ENCODE measurements around the gene LINGO1. TPM values are rescaled to one million over a fixed set of nuclear protein-coding genes. Genes with fewer than 3 reads are reported as not detected.

LINGO1 gene
- total and polyA plus RNA-seq, 9 donors, result 0.36 to 4.5 (median 1.3) TPM

DNA sequence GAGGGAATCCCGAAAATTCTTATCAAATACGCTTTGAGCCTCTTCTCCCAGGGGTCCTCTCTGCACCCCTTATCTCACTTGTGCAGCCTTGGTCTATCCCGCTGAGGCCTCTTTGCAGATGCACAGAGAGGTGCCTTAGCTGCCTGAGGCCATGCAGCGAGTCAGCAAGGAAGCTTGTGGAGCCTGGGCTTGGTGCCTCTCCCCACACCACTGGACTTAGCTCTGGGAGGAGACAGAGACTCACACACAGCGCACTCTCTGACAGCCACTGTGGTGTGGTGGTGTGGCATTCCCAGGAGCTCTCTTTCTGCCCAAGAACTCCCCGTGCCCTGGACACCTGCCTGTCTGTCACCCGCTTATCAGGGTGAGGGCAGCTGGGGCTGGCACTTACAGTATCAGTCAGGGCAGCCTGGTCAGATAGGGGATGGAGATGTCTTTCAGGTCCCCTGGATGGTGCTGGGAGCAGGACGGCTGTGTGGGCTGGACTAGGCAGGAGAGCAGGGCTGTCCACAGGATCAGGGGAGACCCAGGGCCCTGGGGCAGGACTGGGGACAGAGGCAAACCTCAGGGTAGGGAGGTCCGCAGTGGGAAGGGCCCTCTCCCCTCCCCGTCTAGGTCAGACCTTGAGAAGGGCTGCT lies 10.2 kb upstream of the LINGO1 start:
- Histone ChIP-seq H3K9me3 (no peaks in the 10 kb centered on the region), H3K4me1 (ENCODE audit: insufficient read depth) (no peaks in the 10 kb centered on the region), H3K27me3 (no peaks in the 10 kb centered on the region), H3K4me3 (no peak overlapping the region), H3K36me3 (no peaks in the 10 kb centered on the region), H3K27ac (no peak overlapping the region)
- 61 to 82% (median 61%) methylated on average over 10 of the region's 10 CpGs for WGBS, 3 donors
- DNase-seq, result no peak
- TF ChIP-seq EP300 (IDR thresholded peaks at IDR 0.05) (no peak), POLR2A (IDR thresholded peaks at IDR 0.05) (no peak)
- TF ChIP-seq, protein P1, sequence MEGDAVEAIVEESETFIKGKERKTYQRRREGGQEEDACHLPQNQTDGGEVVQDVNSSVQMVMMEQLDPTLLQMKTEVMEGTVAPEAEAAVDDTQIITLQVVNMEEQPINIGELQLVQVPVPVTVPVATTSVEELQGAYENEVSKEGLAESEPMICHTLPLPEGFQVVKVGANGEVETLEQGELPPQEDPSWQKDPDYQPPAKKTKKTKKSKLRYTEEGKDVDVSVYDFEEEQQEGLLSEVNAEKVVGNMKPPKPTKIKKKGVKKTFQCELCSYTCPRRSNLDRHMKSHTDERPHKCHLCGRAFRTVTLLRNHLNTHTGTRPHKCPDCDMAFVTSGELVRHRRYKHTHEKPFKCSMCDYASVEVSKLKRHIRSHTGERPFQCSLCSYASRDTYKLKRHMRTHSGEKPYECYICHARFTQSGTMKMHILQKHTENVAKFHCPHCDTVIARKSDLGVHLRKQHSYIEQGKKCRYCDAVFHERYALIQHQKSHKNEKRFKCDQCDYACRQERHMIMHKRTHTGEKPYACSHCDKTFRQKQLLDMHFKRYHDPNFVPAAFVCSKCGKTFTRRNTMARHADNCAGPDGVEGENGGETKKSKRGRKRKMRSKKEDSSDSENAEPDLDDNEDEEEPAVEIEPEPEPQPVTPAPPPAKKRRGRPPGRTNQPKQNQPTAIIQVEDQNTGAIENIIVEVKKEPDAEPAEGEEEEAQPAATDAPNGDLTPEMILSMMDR (IDR thresholded peaks at IDR 0.05), result no peak
- intact Hi-C loops (cut with DNase I), result no loop called here

DNA sequence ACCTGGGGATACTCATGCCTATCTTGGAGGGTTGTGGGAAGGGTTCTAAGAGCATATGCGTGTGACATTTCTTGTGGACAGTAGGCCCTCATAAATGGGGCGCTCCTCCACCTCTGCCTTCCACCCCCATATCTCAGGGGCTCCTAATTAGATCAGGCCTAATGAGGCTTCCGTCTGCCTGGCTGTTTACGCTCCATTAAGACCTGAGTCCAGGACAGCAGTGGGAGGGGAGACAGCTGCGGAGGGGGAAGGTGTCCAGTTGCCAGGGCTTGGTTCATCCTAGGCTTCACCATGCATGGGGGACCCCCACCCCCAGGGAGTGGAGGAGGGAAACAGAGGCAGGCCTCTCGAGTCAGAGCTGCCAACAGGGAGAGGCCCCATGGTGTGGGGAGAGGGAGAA lies 9.3 kb upstream of the LINGO1 start:
- Histone ChIP-seq H3K27ac (no peak overlapping the region), H3K27me3 (no peaks in the 10 kb centered on the region), H3K9me3 (no peaks in the 10 kb centered on the region), H3K4me3 (no peak overlapping the region), H3K4me1 (ENCODE audit: insufficient read depth) (no peaks in the 10 kb centered on the region), H3K36me3 (no peaks in the 10 kb centered on the region)
- intact Hi-C loops (cut with DNase I), result no loop called here
- no peak for DNase-seq
- 43 to 71% (median 45%) methylated on average over 6 of the region's 6 CpGs for whole genome bisulfite sequencing, 3 donors
- TF ChIP-seq EP300 (IDR thresholded peaks at IDR 0.05), result no peak
- TF ChIP-seq, protein P1 (IDR thresholded peaks at IDR 0.05), result no peak
- TF ChIP-seq POLR2A (IDR thresholded peaks at IDR 0.05), result no peak

DNA sequence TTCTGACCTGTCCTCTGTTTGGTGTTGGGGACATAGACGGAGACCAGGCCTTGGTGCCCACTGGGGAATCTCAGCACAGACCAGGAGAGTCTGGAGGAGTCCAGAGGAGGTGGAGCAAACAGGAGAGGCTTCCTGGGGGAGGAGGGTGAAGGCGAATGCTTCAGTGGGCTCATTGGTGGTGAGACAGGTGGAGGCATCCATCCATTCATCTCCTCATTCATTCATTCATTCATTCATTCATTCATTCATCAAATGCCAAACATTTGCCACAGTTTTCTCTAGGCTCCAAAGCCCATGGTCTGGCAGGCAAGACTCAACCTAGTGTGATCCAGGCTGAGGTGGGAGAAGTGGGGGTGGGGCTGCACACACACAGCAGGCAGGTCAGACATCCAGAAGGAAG lies 7.9 kb upstream of the LINGO1 start:
- no peaks in the 10 kb centered on the region for H3K9me3 ChIP-seq
- TF ChIP-seq POLR2A (IDR thresholded peaks at IDR 0.05), result no peak
- TF ChIP-seq EP300 (IDR thresholded peaks at IDR 0.05), result no peak
- TF ChIP-seq, protein P1 (IDR thresholded peaks at IDR 0.05), result no peak
- H3K4me1 ChIP-seq (ENCODE audit: insufficient read depth), result no peaks in the 10 kb centered on the region
- intact Hi-C loops (cut with DNase I), result no loop called here
- no peaks in the 10 kb centered on the region for H3K27me3 ChIP-seq
- no peaks in the 10 kb centered on the region for H3K36me3 ChIP-seq
- WGBS, 3 donors, result 43 to 58% (median 49%) methylated on average over 2 of the region's 2 CpGs
- no peak overlapping the region for H3K4me3 ChIP-seq
- no peak overlapping the region for H3K27ac ChIP-seq
- DNase-seq, result no peak

DNA sequence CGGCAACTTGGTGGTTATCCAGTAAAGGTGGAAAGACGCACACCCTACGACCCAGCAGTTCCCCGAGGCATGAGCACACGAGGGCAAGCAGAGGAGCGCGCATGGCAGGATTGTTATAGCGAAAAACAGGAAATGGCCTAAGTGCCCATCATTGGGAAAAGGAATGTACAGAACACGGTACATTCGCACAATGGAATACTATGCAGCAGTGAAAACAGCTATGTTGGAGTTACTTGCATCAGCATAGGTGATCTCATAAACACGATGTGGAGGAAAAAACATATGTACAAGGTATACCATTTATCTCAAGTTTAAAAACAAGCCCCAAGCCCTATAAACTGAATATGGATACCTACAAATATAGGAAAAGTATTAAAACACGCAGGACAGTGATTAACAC lies 6.7 kb upstream of the LINGO1 start:
- H3K9me3 ChIP-seq, result no peaks in the 10 kb centered on the region
- no peak for DNase-seq
- intact Hi-C loops (cut with DNase I), result no loop called here
- H3K27me3 ChIP-seq, result no peaks in the 10 kb centered on the region
- WGBS, 3 donors, result 92 to 95% (median 94%) methylated on average over 12 of the region's 12 CpGs
- TF ChIP-seq, protein P1 (IDR thresholded peaks at IDR 0.05), result no peak
- TF ChIP-seq POLR2A (IDR thresholded peaks at IDR 0.05) (no peak), EP300 (IDR thresholded peaks at IDR 0.05) (no peak)
- no peak overlapping the region for H3K27ac ChIP-seq
- no peaks in the 10 kb centered on the region for H3K4me1 ChIP-seq (ENCODE audit: insufficient read depth)
- no peak overlapping the region for H3K4me3 ChIP-seq
- no peaks in the 10 kb centered on the region for H3K36me3 ChIP-seq

All from ovary (tissue), 9 donors.